SH-SY5Y (cell line): ENCODE data around the gene ITPR2.

Experiments used
- GATA2 ChIP-seq: IDR thresholded peaks from 2 replicates; pipeline ENCODE4 v1.6.1; 2011; ENCODE audit warnings: mild to moderate bottlenecking, low read depth, low read length
- GATA3 ChIP-seq: IDR thresholded peaks from 2 replicates; pipeline ENCODE4 v1.6.1; 2011; ENCODE audit warnings: low read depth, mild to moderate bottlenecking, low read length, moderate library complexity

DNA sequence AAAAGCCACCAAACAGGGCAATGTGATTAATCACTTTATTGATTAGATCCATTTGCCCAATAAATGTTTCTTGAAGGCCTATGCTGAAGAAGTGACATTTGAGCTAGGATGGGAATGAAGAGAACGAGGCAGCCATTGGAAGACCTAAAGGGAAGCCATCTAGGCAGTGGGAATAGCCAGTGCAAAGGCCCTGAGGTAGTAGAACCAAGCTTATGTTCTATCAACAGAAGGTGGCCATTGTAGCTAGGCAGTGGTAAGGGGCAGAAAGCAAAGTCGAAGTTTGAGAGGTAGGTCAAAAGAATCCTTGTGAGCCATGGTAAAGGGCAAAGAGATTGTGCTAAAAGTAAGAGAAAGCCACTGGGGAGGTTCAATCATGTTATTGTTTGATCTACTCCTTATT lies 173.1 kb downstream of the ITPR2 start:
- TF ChIP-seq GATA3 (no peak), GATA2 (no peak)
